ENCODE data around the gene TSPAN17. TPM values are rescaled to one million over a fixed set of nuclear protein-coding genes. Genes with fewer than 3 reads are reported as not detected.

Gene TSPAN17
- polyA plus RNA-seq, 12 donors: 22.8 to 27.1 (median 25.3) TPM; not detected in 1

GRCh38 chr5:176702671-176703641 lies 55.7 kb downstream of the TSPAN17 start:
- DNase-seq: no peak

GRCh38 chr5:176703857-176704256 lies 56.6 kb downstream of the TSPAN17 start:
- DNase-seq: no peak

GRCh38 chr5:176704355-176704754 lies 57.1 kb downstream of the TSPAN17 start:
- no peak for DNase-seq

GRCh38 chr5:176704817-176705216 lies 57.5 kb downstream of the TSPAN17 start:
- no peak for DNase-seq

Other genes with a start within 250 kb of the TSPAN17 start
- 100 to 1,000 TPM in 1 of 12 donors, 10 to 100 TPM in 10, not detected in 1; 41.8 to 132 (median 49.0) TPM for gene CLTB, start 230.9 kb upstream of the TSPAN17 start, polyA plus RNA-seq (ENCODE audit: insufficient read length in 12 of 12)
- 10 to 100 TPM in 11 of 12 donors, not detected in 1; 23.1 to 35.6 (median 28.3) TPM for gene FAF2, start 199.1 kb upstream of the TSPAN17 start, polyA plus RNA-seq (ENCODE audit: insufficient read length in 12 of 12)
- gene RNF44, start 110.1 kb upstream of the TSPAN17 start, polyA plus RNA-seq (ENCODE audit: insufficient read length in 12 of 12): 10 to 100 TPM in 11 of 12 donors, not detected in 1; 22.1 to 66.4 (median 30.7) TPM
- 10 to 100 TPM in 1 of 12 donors, 1 to 10 TPM in 2, under 1 TPM in 7, not detected in 2; 0.18 to 14.2 (median 0.53) TPM for gene CDHR2, start 98.1 kb upstream of the TSPAN17 start, polyA plus RNA-seq (ENCODE audit: insufficient read length in 12 of 12)
- gene GPRIN1, start 37.3 kb upstream of the TSPAN17 start, polyA plus RNA-seq (ENCODE audit: insufficient read length in 12 of 12): 1 to 10 TPM in 4 of 12 donors, under 1 TPM in 7, not detected in 1; 0.48 to 5.5 (median 0.70) TPM
- gene SNCB, start 16.9 kb upstream of the TSPAN17 start, polyA plus RNA-seq (ENCODE audit: insufficient read length in 12 of 12): under 1 TPM in 3 of 12 donors, not detected in 9; 0.14 to 0.44 (median 0.40) TPM
- under 1 TPM in 1 of 12 donors, not detected in 11; 0.10 TPM for gene EIF4E1B, start 16.8 kb upstream of the TSPAN17 start, polyA plus RNA-seq (ENCODE audit: insufficient read length in 12 of 12)
- gene UNC5A, start 163.1 kb downstream of the TSPAN17 start, polyA plus RNA-seq (ENCODE audit: insufficient read length in 12 of 12): 1 to 10 TPM in 8 of 12 donors, under 1 TPM in 2, not detected in 2; 0.67 to 1.8 (median 1.3) TPM